H1 (cell line): ENCODE data around the gene OR13J1. TPM values are rescaled to one million over a fixed set of nuclear protein-coding genes. Genes with fewer than 3 reads are reported as not detected.
A peak's percentile ranks its signal among the peaks of the same experiment; 100 is the strongest.

ENCODE experiments used
- CTCF ChIA-PET: fragments of 300-600 bp; sonication (Branson Sonifier 250); formaldehyde crosslinking; loops from one replicate; lab custom pipeline; 2021; ENCODE audit not compliant: partially characterized antibody; lab: Charles Lee
- POLR2A ChIA-PET: fragments of 300-600 bp; sonication (Branson Sonifier 250); formaldehyde crosslinking; loops from one replicate; lab custom pipeline; 2021; ENCODE audit warnings: inconsistent platforms; ENCODE audit not compliant: partially characterized antibody; lab: Charles Lee
- DNase-seq, 2 experiments: peaks; one replicate each; pipeline versions ENCODE4 v3.0.0 to v3.0.0-alpha.2; 2010 to 2022; ENCODE audit warnings: low spot score in 2 of 2, low read depth in 1 of 2, mixed read lengths in 1 of 2
- FAIRE-seq: peaks from 2 replicates; lab custom pipeline; 2011; peaks lifted over from hg19 to GRCh38; lab: Jason Lieb, UNC
- H2AFZ ChIP-seq: 2 replicates; pipeline ENCODE4 v1.8.1; 2012; ENCODE audit warnings: low read length, inconsistent platforms
- H2AK5ac ChIP-seq: 2 replicates; pipeline ENCODE4 v1.6.1; 2013; ENCODE audit warnings: low read depth, low read length
- H2BK120ac ChIP-seq: replicated peaks from 2 replicates; pipeline ENCODE3; 2013; ENCODE audit warnings: low read depth, low read length, inconsistent platforms
- H2BK12ac ChIP-seq: 2 replicates; pipeline ENCODE4 v1.6.1; 2013; ENCODE audit warnings: low read depth, low read length
- H2BK15ac ChIP-seq: 2 replicates; pipeline ENCODE4 v1.6.1; 2013; ENCODE audit warnings: low read length
- H2BK20ac ChIP-seq: 2 replicates; pipeline ENCODE4 v1.6.1; 2013; ENCODE audit warnings: low read length
- H2BK5ac ChIP-seq: 2 replicates; pipeline ENCODE4 v1.6.1; 2013; ENCODE audit warnings: low read depth, low read length
- H3K14ac ChIP-seq: 2 replicates; pipeline ENCODE4 v1.6.1; 2013; ENCODE audit warnings: inconsistent platforms; ENCODE audit not compliant: insufficient read length
- H3K18ac ChIP-seq: 2 replicates; pipeline ENCODE4 v1.6.1; 2013; ENCODE audit warnings: low read length; ENCODE audit errors: extremely low read depth
- H3K23ac ChIP-seq: 2 replicates; pipeline ENCODE4 v1.6.1; 2013; ENCODE audit warnings: inconsistent platforms; ENCODE audit not compliant: insufficient read length
- H3K23me2 ChIP-seq: 2 replicates; pipeline ENCODE4 v1.6.1; 2013; ENCODE audit warnings: low read depth, low read length
- H3K27ac ChIP-seq: 2 replicates; pipeline ENCODE4 v1.6.1; 2011; ENCODE audit warnings: low read depth, low read length, inconsistent platforms
- H3K27me3 ChIP-seq, 4 experiments: replicated peaks in 1 of 4; 1 replicate in 1 of 4; 2 replicates in 3 of 4; pipeline versions ENCODE4 v1.6.1 to v1.8.1; 2011 to 2013; ENCODE audit warnings: low read length in 3 of 4, mild to moderate bottlenecking in 3 of 4, inconsistent platforms in 2 of 4, mixed read lengths in 2 of 4, moderate library complexity in 1 of 4; ENCODE audit not compliant: control insufficient read depth in 3 of 4, insufficient read depth in 3 of 4; ENCODE audit errors: extremely low read depth in 1 of 4
- H3K36me3 ChIP-seq, 4 experiments: 2 replicates each; pipeline versions ENCODE4 v1.6.1 to v1.8.1; 2011 to 2013; ENCODE audit warnings: mild to moderate bottlenecking in 4 of 4, low read length in 3 of 4, moderate library complexity in 2 of 4, control low read depth in 1 of 4, inconsistent platforms in 1 of 4; ENCODE audit not compliant: insufficient read depth in 4 of 4, control insufficient read depth in 2 of 4
- H3K4ac ChIP-seq: replicated peaks from 2 replicates; pipeline ENCODE3; 2013; ENCODE audit warnings: low read length, low read depth, mixed read lengths, inconsistent platforms; ENCODE audit not compliant: insufficient read length
- H3K4me1 ChIP-seq, 4 experiments: replicated peaks in 1 of 4; 1 replicate in 1 of 4; 2 replicates in 3 of 4; pipeline versions ENCODE4 v1.6.1 to v1.8.1; 2011 to 2013; ENCODE audit warnings: low read length in 3 of 4, inconsistent platforms in 2 of 4, mixed read lengths in 1 of 4; ENCODE audit not compliant: insufficient read depth in 4 of 4, control insufficient read depth in 3 of 4
- H3K4me2 ChIP-seq, 2 experiments: 2 replicates each; pipeline versions ENCODE4 v1.6.1 to v1.8.1; 2011 to 2013; ENCODE audit warnings: low read depth in 2 of 2, low read length in 2 of 2, control low read depth in 1 of 2, inconsistent platforms in 1 of 2, mild to moderate bottlenecking in 1 of 2; ENCODE audit not compliant: insufficient read depth in 1 of 2
- H3K4me3 ChIP-seq, 4 experiments: fragments of 200-600, 300-600 bp in 1 of 4; sonication (generic), shearing (Covaris generic), sonication (Bioruptor Twin) in 1 of 4; 2 replicates each; pipeline versions ENCODE4 v1.5.1 to v1.8.1; 2011 to 2016; ENCODE audit warnings: low read length in 4 of 4, low read depth in 3 of 4, control low read depth in 2 of 4, inconsistent platforms in 2 of 4, mild to moderate bottlenecking in 2 of 4, mixed read lengths in 1 of 4, moderate library complexity in 1 of 4; ENCODE audit not compliant: insufficient read depth in 2 of 4; ENCODE audit errors: extremely low read depth in 1 of 4
- H3K56ac ChIP-seq: replicated peaks from 2 replicates; pipeline ENCODE3; 2013; ENCODE audit warnings: low read depth, mild to moderate bottlenecking, mixed read lengths, low read length, inconsistent platforms; ENCODE audit not compliant: insufficient read length
- H3K79me1 ChIP-seq: 2 replicates; pipeline ENCODE4 v1.6.1; 2013; ENCODE audit warnings: low read depth, low read length, control low read depth
- H3K79me2 ChIP-seq, 2 experiments: 2 replicates each; pipeline versions ENCODE4 v1.6.1 to v1.8.1; 2012 to 2013; ENCODE audit warnings: low read length in 2 of 2, mild to moderate bottlenecking in 2 of 2, inconsistent platforms in 1 of 2; ENCODE audit not compliant: insufficient read depth in 2 of 2, control insufficient read depth in 1 of 2
- H3K9ac ChIP-seq, 4 experiments: replicated peaks in 1 of 4; 1 replicate in 1 of 4; 2 replicates in 3 of 4; pipeline versions ENCODE4 v1.6.1 to v1.8.1; 2011 to 2013; ENCODE audit warnings: low read depth in 3 of 4, low read length in 3 of 4, control low read depth in 2 of 4, mild to moderate bottlenecking in 2 of 4, moderate library complexity in 2 of 4, inconsistent platforms in 1 of 4; ENCODE audit errors: extremely low read depth in 1 of 4
- H3K9me3 ChIP-seq, 2 experiments: 2 replicates each; pipeline versions ENCODE4 v1.6.1 to v1.8.1; 2012 to 2013; ENCODE audit warnings: mild to moderate bottlenecking in 2 of 2, moderate library complexity in 2 of 2, control low read depth in 1 of 2, inconsistent platforms in 1 of 2, low read depth in 1 of 2, low read length in 1 of 2, mixed read lengths in 1 of 2; ENCODE audit not compliant: insufficient read depth in 2 of 2
- H4K20me1 ChIP-seq, 2 experiments: replicated peaks in 1 of 2; 2 replicates each; pipeline versions ENCODE3 to v1.8.1; 2011 to 2013; ENCODE audit warnings: inconsistent platforms in 2 of 2, low read length in 2 of 2, mild to moderate bottlenecking in 1 of 2; ENCODE audit not compliant: insufficient read depth in 2 of 2, control insufficient read depth in 1 of 2
- H4K5ac ChIP-seq: 2 replicates; pipeline ENCODE4 v1.6.1; 2013; ENCODE audit warnings: low read length, low read depth, mixed read lengths, inconsistent platforms; ENCODE audit not compliant: insufficient read length
- H4K8ac ChIP-seq: 2 replicates; pipeline ENCODE4 v1.8.0; 2013; ENCODE audit warnings: mild to moderate bottlenecking, moderate library complexity, low read length, inconsistent platforms; ENCODE audit not compliant: insufficient read depth; ENCODE audit errors: extremely low read depth
- H4K91ac ChIP-seq: replicated peaks from 2 replicates; pipeline ENCODE3; 2013; ENCODE audit warnings: low read length, mixed read lengths, inconsistent platforms; ENCODE audit not compliant: insufficient read length
- BCL11A ChIP-seq, 2 experiments: IDR thresholded peaks; one replicate each; pipeline ENCODE4 v1.6.1; 2011; ENCODE audit warnings: low read depth in 2 of 2, low read length in 2 of 2, mild to moderate bottlenecking in 2 of 2
- CREB1 ChIP-seq: IDR thresholded peaks from 2 replicates; pipeline ENCODE4 v1.6.1; 2012; ENCODE audit warnings: inconsistent platforms
- CTBP2 ChIP-seq: IDR thresholded peaks from 2 replicates; pipeline ENCODE4 v1.7.0; 2011; ENCODE audit warnings: borderline replicate concordance, mild to moderate bottlenecking, moderate library complexity, mixed read lengths, low read length; ENCODE audit not compliant: insufficient read depth, insufficient read length
- JUN ChIP-seq: IDR thresholded peaks from 2 replicates; pipeline ENCODE4 v1.6.1; 2011; ENCODE audit warnings: low read depth, mild to moderate bottlenecking, improper control_type of control experiment, low read length
- JUND ChIP-seq: IDR thresholded peaks from 2 replicates; pipeline ENCODE4 v1.6.1; 2011; ENCODE audit warnings: mild to moderate bottlenecking, improper control_type of control experiment, low read length
- RBBP5 ChIP-seq: IDR thresholded peaks from 2 replicates; pipeline ENCODE4 v1.7.1; 2012; ENCODE audit warnings: low read depth, mild to moderate bottlenecking, inconsistent platforms, low read length, moderate library complexity, borderline replicate concordance
- SP1 ChIP-seq: IDR thresholded peaks from 2 replicates; pipeline ENCODE4 v1.6.1; 2011; ENCODE audit warnings: low read depth, low read length
- TEAD4 ChIP-seq: IDR thresholded peaks from 2 replicates; pipeline ENCODE4 v1.6.1; 2012; ENCODE audit warnings: low read depth, low read length, inconsistent platforms, mixed read lengths
- WGBS, 2 experiments: shearing (Covaris generic) in 1 of 2; methylation state at CpG; one replicate each; pipeline versions ENCODE4 v1.1.6 to v1.1.7; 2013 to 2015; ENCODE audit warnings: low lambda C conversion rate in 2 of 2, mixed read lengths in 2 of 2, inconsistent platforms in 1 of 2, low coverage in 1 of 2, missing lambda C conversion rate in 1 of 2; ENCODE audit not compliant: insufficient replicate concordance in 2 of 2, insufficient coverage in 1 of 2, insufficient read length in 1 of 2; ENCODE audit errors: extremely low coverage in 1 of 2, missing lambda C conversion rate in 1 of 2; 5-methylcytosine and 5-hydroxymethylcytosine counted together
- polyA plus RNA-seq, 7 experiments: library from polyadenylated mRNA; depleted of rRNA in 3 of 7; stranded (reverse) in 5 of 7; unstranded in 2 of 7; fragments of >200 nt in 5 of 7; fragments of 200-250 nt in 2 of 7; gene quantifications; 1 replicate in 5 of 7; 2 replicates in 1 of 7; 4 replicates in 1 of 7; pipeline versions ENCODE4 v1.2.1 to v1.2.3, GENCODE V29; 2011 to 2013; ENCODE audit warnings: missing spikeins in 2 of 7, mixed read lengths in 2 of 7
- total RNA-seq: library from RNA; stranded (reverse); fragmentation: NEBNext Ultra II Directional; extraction: Animal tissue kit (Norgen Biotek cat#: 25700); gene quantifications from 2 replicates; pipeline ENCODE4 v1.2.1, GENCODE V29; 2021
- TF ChIP-seq, protein P1 (sequence below): IDR thresholded peaks from 2 replicates; pipeline ENCODE4 v1.6.1; 2012; ENCODE audit warnings: inconsistent platforms

Gene OR13J1
- total and polyA plus RNA-seq, 2 of the 8 experiments (the other 6 are each of a cell fraction or from before 2014, with no cell fraction given) = not detected

- DNase-seq = peak; percentile 49 to 57
- Histone ChIP-seq H3K4me1 (peaks cover 9 to 33% (median 21%) of the 10 kb centered on the region in 4 experiments), H3K9ac (no peak overlapping the region; a peak in 1 of 7 replicates), H3K79me2 (no peaks in the 10 kb centered on the region), H2BK15ac (peak overlapping the region; percentile 75), H2AK5ac (peak overlapping the region; percentile 5; the same call in 1 of the 2 replicates), H3K9me3 (no peaks in the 10 kb centered on the region), H3K23me2 (no peaks in the 10 kb centered on the region; the same call in 1 of the 2 replicates), H3K36me3 (no peaks in the 10 kb centered on the region), H3K4me2 (peak overlapping the region; percentile 19 to 55), H2AFZ (peak overlapping the region; percentile 66), H2BK5ac (peak overlapping the region; percentile 79; the same call in 1 of the 2 replicates), H3K23ac (no peak overlapping the region), H3K4ac (peak overlapping the region; percentile 32), H3K27ac (peak overlapping the region; percentile 11; the same call in 1 of the 2 replicates), H2BK20ac (peak overlapping the region; percentile 87; the same call in 1 of the 2 replicates), H2BK12ac (peak overlapping the region; percentile 89), H3K79me1 (0 out of 2 replicates have a peak, but pooled peaks cover 2% of the 10 kb centered on the region), H3K4me3 (peak overlapping the region in 1 of 4 experiments; percentile 1; a peak in 1 of 8 replicates), H4K8ac (no peak overlapping the region), H4K5ac (no peak overlapping the region), H2BK120ac (peak overlapping the region; percentile 50), H4K20me1 (no peaks in the 10 kb centered on the region), H3K14ac (no peak overlapping the region), H3K27me3 (peaks cover 0 to 2% (median 0%) of the 10 kb centered on the region in 4 experiments; a peak in 2 of 7 replicates), H4K91ac (peak overlapping the region; percentile 6), H3K18ac (peak overlapping the region; percentile 81), H3K56ac (no peak overlapping the region)
- 46% methylated on average over 11 of the region's 13 CpGs; no CpG with 5 or more reads in 1 of the 2 experiments for WGBS, 2 experiments
- TF ChIP-seq RBBP5 (0 out of 2 replicates have a peak, but pooled peaks have one; percentile 39), JUN (0 out of 2 replicates have a peak, but pooled peaks have one; percentile 33), CTBP2 (no peak), CREB1 (no peak), SP1 (0 out of 2 replicates have a peak, but pooled peaks have one; percentile 8), BCL11A (IDR thresholded peaks at IDR 0.05; ENCODE audit: low read depth in 2 of 2, low read length in 2 of 2) (no peak), TEAD4 (0 out of 2 replicates have a peak, but pooled peaks have one; percentile 27), JUND (peak; percentile 91)
- TF ChIP-seq, protein P1, sequence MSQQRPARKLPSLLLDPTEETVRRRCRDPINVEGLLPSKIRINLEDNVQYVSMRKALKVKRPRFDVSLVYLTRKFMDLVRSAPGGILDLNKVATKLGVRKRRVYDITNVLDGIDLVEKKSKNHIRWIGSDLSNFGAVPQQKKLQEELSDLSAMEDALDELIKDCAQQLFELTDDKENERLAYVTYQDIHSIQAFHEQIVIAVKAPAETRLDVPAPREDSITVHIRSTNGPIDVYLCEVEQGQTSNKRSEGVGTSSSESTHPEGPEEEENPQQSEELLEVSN = 0 out of 2 replicates have a peak, but pooled peaks have one; percentile 18
- FAIRE-seq = no peak
- ChIA-PET POLR2A (interaction anchor here (1.3 kb wide), 1 partner anchor 43 kb away, joined by 3 read pairs; no protein-coding TSS in a partner anchor), CTCF (interaction anchor here (0.9 to 5.6 kb wide), 10 partner anchors 10 to 212 kb away, joined by 3 to 26 read pairs (median 4); no protein-coding TSS in a partner anchor)
These were observed 37.7 kb upstream of the OR13J1 start for GRCh38 chr9:35907711-35908503.
